OCI-LY7 (cell line): ENCODE data around the gene PSAP. TPM values are rescaled to one million over a fixed set of nuclear protein-coding genes. Genes with fewer than 3 reads are reported as not detected.

Experiments
- BruUV-seq: library from RNA; stranded (reverse); fragments of 400-500 nt; replicated peaks from 2 replicates; lab custom pipeline; 2021; lab: Mats Ljungman, UMichigan
- CTCF ChIA-PET: fragments of 300-600 bp; sonication (Branson Sonifier 250); formaldehyde crosslinking; loops from one replicate; lab custom pipeline; 2022; ENCODE audit warnings: antibody characterized with exemption; ENCODE audit not compliant: unreplicated experiment; lab: Charles Lee
- POLR2A ChIA-PET: fragments of 300-600 bp; sonication (Branson Sonifier 250); formaldehyde crosslinking; loops from one replicate; lab custom pipeline; 2022; ENCODE audit warnings: antibody characterized with exemption; lab: Charles Lee
- DNase-seq: peaks from one replicate; pipeline ENCODE4 v3.0.0-alpha.2; 2015; ENCODE audit warnings: low spot score
- H2AFZ ChIP-seq: fragments of 200-600 bp; sonication (generic), shearing (Covaris generic); 2 replicates; pipeline ENCODE4 v1.6.1; 2014; ENCODE audit warnings: mild to moderate bottlenecking, antibody characterized with exemption, low read length, moderate library complexity
- H3K27ac ChIP-seq: fragments of 200-600 bp; sonication (generic); 2 replicates; pipeline ENCODE4 v1.5.1; 2014; ENCODE audit warnings: mixed run types, low read depth, mild to moderate bottlenecking, moderate library complexity, low read length, inconsistent platforms; ENCODE audit not compliant: poor library complexity, severe bottlenecking
- H3K36me3 ChIP-seq: fragments of 200-600 bp; sonication (generic); 2 replicates; pipeline ENCODE4 v1.6.1; 2014; ENCODE audit warnings: mild to moderate bottlenecking, antibody characterized with exemption, low read length, moderate library complexity, mixed read lengths; ENCODE audit not compliant: insufficient read depth
- H3K4me1 ChIP-seq: fragments of 200-600 bp; sonication (generic); 2 replicates; pipeline ENCODE4 v1.5.1; 2014; ENCODE audit warnings: mild to moderate bottlenecking, low read length; ENCODE audit not compliant: insufficient read depth, poor library complexity, severe bottlenecking
- H3K4me2 ChIP-seq: fragments of 200-600 bp; sonication (generic); 2 replicates; pipeline ENCODE4 v1.6.1; 2014; ENCODE audit warnings: mild to moderate bottlenecking, low read length
- H3K4me3 ChIP-seq: fragments of 200-600 bp; sonication (generic); 2 replicates; pipeline ENCODE4 v1.5.1; 2014; ENCODE audit warnings: mild to moderate bottlenecking, low read depth, low read length; ENCODE audit not compliant: poor library complexity, severe bottlenecking
- H3K79me2 ChIP-seq: fragments of 200-600 bp; sonication (generic); 2 replicates; pipeline ENCODE4 v1.6.1; 2016; ENCODE audit warnings: low read depth, mild to moderate bottlenecking, low read length, moderate library complexity, mixed read lengths; ENCODE audit not compliant: insufficient read depth
- H3K9me2 ChIP-seq: fragments of 200-600 bp; sonication (generic); 2 replicates; pipeline ENCODE4 v1.6.1; 2016; ENCODE audit warnings: mild to moderate bottlenecking, low read length, mixed read lengths; ENCODE audit not compliant: insufficient read depth
- H3K9me3 ChIP-seq: fragments of 200-600 bp; sonication (generic); 2 replicates; pipeline ENCODE4 v1.6.1; 2014; ENCODE audit warnings: mild to moderate bottlenecking, mixed run types, low read length, mixed read lengths
- H4K20me1 ChIP-seq: fragments of 200-600 bp; sonication (generic); 2 replicates; pipeline ENCODE4 v1.6.1; 2014; ENCODE audit warnings: mild to moderate bottlenecking, antibody characterized with exemption, low read length, moderate library complexity, mixed read lengths; ENCODE audit not compliant: insufficient read depth
- EZH2phosphoT487 ChIP-seq: fragments of 200-600 bp; sonication (generic); IDR thresholded peaks from 2 replicates; pipeline ENCODE4 v1.6.1; 2018; ENCODE audit warnings: low read depth, borderline replicate concordance, mild to moderate bottlenecking, mixed run types, antibody characterized with exemption, low read length, moderate library complexity, mixed read lengths
- intact Hi-C: fragments of 100-400 bp; cut with micrococcal nuclease; formaldehyde crosslinking; loops from one replicate; pipeline ENCODE4 v1.10.0; 2022; ENCODE audit not compliant: unreplicated experiment
- total RNA-seq, 2 experiments: library from RNA; depleted of rRNA in 1 of 2; stranded (reverse); fragments of >200 nt in 1 of 2; shearing (Covaris generic) in 1 of 2; gene quantifications; 2 replicates each; pipeline ENCODE4 v1.2.3, GENCODE V29; 2014 to 2022
- TF ChIP-seq, protein P1 (sequence below): fragments of 200-600 bp; sonication (generic); conservative IDR thresholded peaks from 2 replicates; pipeline ENCODE4 v1.5.1; 2014; ENCODE audit warnings: mild to moderate bottlenecking, antibody characterized with exemption, low read length, moderate library complexity, mixed read lengths

PSAP gene
- total RNA-seq, 2 experiments from 2014 or later = 163 to 200 TPM

DNA sequence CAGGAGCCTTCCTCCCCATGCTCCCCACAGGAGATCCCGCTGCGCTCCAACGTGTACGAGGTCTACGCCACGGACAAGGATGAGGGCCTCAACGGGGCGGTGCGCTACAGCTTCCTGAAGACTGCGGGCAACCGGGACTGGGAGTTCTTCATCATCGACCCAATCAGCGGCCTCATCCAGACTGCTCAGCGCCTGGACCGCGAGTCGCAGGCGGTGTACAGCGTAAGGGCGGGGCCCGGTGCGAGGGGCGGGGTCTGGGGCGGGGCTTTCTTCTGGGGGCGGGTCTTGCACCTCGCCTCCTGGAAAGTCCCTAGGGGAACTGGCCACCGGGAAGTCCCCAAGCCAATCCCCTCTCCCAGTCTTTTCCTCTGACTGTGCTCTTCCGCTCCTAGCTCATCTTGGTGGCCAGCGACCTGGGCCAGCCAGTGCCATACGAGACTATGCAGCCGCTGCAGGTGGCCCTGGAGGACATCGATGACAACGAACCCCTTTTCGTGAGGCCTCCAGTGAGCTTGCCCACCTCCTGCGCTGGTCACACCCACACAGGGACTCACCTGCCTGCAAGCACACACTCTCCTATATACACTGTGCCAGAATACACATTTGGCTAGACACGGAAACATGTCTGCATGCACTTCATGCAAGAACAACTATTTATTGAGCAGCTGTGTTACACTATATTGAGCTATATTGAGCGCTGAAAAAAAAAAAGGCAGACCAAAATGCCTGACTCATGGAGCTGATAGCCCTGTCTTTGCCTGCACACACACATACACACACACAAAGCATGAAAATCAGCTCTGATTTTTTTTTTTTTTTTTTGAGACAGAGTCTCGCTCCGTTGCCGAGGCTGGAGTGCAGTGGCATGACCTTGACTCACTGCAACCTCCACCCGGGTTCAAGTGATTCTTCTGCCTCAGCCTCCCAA, 45.0 kb downstream of the PSAP start:
- H4K20me1 ChIP-seq = no peaks in the 10 kb centered on the region
- no peaks in the 10 kb centered on the region for H3K9me2 ChIP-seq
- no peak overlapping the region for H3K4me2 ChIP-seq
- TF ChIP-seq, protein P1, sequence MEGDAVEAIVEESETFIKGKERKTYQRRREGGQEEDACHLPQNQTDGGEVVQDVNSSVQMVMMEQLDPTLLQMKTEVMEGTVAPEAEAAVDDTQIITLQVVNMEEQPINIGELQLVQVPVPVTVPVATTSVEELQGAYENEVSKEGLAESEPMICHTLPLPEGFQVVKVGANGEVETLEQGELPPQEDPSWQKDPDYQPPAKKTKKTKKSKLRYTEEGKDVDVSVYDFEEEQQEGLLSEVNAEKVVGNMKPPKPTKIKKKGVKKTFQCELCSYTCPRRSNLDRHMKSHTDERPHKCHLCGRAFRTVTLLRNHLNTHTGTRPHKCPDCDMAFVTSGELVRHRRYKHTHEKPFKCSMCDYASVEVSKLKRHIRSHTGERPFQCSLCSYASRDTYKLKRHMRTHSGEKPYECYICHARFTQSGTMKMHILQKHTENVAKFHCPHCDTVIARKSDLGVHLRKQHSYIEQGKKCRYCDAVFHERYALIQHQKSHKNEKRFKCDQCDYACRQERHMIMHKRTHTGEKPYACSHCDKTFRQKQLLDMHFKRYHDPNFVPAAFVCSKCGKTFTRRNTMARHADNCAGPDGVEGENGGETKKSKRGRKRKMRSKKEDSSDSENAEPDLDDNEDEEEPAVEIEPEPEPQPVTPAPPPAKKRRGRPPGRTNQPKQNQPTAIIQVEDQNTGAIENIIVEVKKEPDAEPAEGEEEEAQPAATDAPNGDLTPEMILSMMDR = no peak
- no peak for TF ChIP-seq EZH2phosphoT487
- CTCF ChIA-PET = interaction anchor here (0.6 kb wide), 1 partner anchor 51 kb away, joined by 3 read pairs; no protein-coding TSS in a partner anchor
- H3K4me3 ChIP-seq = no peak overlapping the region
- no peaks in the 10 kb centered on the region for H3K9me3 ChIP-seq
- intact Hi-C loops = loop anchor here (10.0 kb wide), 1 partner anchor 421 kb away; no protein-coding TSS in a partner anchor
- no TSS peak for BruUV-seq
- no peaks in the 10 kb centered on the region for H3K36me3 ChIP-seq
- H3K27ac ChIP-seq = no peak overlapping the region
- no peaks in the 10 kb centered on the region for H3K79me2 ChIP-seq
- no peak for DNase-seq
- no peak overlapping the region for H2AFZ ChIP-seq
- H3K4me1 ChIP-seq = peaks cover 13% of the 10 kb centered on the region
- POLR2A ChIA-PET = interaction anchor here (0.9 kb wide), 1 partner anchor 45 kb away, joined by 3 read pairs; the partner anchor contains the start of gene PSAP

DNA sequence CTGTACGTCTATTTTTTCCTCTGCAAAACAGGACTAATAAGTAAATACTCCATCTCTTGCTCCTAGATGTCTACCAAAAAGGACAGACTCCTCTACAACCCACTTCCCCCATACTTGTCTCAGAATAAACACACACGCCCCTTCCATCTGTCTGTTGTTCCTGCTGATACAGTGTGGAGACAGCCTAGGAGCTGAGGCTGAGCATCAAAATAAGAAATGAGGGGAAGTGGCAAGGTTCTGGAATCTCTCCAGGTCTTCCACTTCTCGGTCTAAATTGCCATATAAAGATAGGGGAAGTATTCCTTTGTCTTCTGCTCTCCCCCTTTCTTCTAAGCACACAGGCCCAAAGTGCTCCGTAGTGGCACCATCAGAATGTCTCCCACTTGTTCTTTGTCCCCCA, 47.0 kb downstream of the PSAP start:
- DNase-seq = no peak
- TF ChIP-seq, protein P1 = no peak
- TF ChIP-seq EZH2phosphoT487 = no peak
- Histone ChIP-seq H3K36me3 (no peaks in the 10 kb centered on the region), H3K4me2 (no peak overlapping the region), H3K9me3 (no peaks in the 10 kb centered on the region), H3K4me1 (peaks cover 22% of the 10 kb centered on the region), H4K20me1 (no peaks in the 10 kb centered on the region), H3K4me3 (no peak overlapping the region), H3K9me2 (no peaks in the 10 kb centered on the region), H2AFZ (no peak overlapping the region), H3K27ac (no peak overlapping the region), H3K79me2 (no peaks in the 10 kb centered on the region)
- intact Hi-C loops = loop anchor here (10.0 kb wide), 1 partner anchor 419 kb away; no protein-coding TSS in a partner anchor
- CTCF ChIA-PET = no interaction called here
- no TSS peak for BruUV-seq
- POLR2A ChIA-PET = interaction anchor here (0.6 kb wide), 1 partner anchor 50 kb away, joined by 3 read pairs; no protein-coding TSS in a partner anchor
